NB4 (cell line): ENCODE results near the gene RASA4.
"Not testable (repeated sequence)": the region's sequence is repeated elsewhere in the genome, so short reads cannot be mapped to it uniquely, and the experiment has no call there.

Experiments
- POLR2A ChIP-seq: IDR thresholded peaks from 2 replicates; pipeline ENCODE4 v1.6.1; 2011; ENCODE audit warnings: mild to moderate bottlenecking; ENCODE audit not compliant: insufficient read length; ENCODE audit errors: extremely low read depth
- TF ChIP-seq, protein P1 (sequence below): IDR thresholded peaks from one replicate; pipeline ENCODE4 v1.5.1; 2012; ENCODE audit warnings: low read depth, low read length
- TF ChIP-seq, protein P2 (sequence below): IDR thresholded peaks from 2 replicates; pipeline ENCODE4 v1.6.1; 2011; ENCODE audit warnings: low read depth, low read length

DNA sequence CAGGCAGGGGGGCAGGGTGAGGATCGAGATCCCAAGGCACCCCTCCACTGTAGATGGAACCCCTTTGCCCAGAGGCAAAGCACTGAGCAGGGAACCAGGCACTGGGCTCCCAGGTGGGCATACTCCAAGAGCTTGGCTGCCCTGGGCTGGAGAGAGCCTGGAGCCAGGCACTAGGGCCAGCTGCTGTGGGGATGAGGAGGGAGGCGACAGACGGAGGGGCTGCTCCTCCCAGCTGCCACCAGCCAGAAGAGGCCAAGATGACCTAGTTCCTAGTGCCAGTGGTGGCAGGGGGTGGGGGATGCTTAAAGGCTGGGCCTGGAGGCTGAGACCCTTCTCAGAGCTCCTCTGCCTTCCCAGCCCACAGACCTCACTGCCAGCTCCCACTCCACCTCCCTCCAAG is 1.7 kb downstream of the RASA4 start:
- TF ChIP-seq POLR2A, result not testable (repeated sequence)
- TF ChIP-seq, protein P1, sequence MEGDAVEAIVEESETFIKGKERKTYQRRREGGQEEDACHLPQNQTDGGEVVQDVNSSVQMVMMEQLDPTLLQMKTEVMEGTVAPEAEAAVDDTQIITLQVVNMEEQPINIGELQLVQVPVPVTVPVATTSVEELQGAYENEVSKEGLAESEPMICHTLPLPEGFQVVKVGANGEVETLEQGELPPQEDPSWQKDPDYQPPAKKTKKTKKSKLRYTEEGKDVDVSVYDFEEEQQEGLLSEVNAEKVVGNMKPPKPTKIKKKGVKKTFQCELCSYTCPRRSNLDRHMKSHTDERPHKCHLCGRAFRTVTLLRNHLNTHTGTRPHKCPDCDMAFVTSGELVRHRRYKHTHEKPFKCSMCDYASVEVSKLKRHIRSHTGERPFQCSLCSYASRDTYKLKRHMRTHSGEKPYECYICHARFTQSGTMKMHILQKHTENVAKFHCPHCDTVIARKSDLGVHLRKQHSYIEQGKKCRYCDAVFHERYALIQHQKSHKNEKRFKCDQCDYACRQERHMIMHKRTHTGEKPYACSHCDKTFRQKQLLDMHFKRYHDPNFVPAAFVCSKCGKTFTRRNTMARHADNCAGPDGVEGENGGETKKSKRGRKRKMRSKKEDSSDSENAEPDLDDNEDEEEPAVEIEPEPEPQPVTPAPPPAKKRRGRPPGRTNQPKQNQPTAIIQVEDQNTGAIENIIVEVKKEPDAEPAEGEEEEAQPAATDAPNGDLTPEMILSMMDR, result not testable (repeated sequence)
- TF ChIP-seq, protein P2, sequence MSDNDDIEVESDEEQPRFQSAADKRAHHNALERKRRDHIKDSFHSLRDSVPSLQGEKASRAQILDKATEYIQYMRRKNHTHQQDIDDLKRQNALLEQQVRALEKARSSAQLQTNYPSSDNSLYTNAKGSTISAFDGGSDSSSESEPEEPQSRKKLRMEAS, result not testable (repeated sequence)
